Eye (tissue), 1 donor: ENCODE data around the gene CFD.
"Not testable (repeated sequence)": the region's sequence is repeated elsewhere in the genome, so short reads cannot be mapped to it uniquely, and the experiment has no call there.

Source experiments
- DNase-seq: peaks from one replicate; pipeline ENCODE4 v3.0.0-alpha.2; 2015

Gene CFD

GRCh38 chr19:873084-873483 is 13.6 kb downstream of the CFD start:
- DNase-seq, result no peak

- no peak for DNase-seq
These were observed 14.1 kb downstream of the CFD start for GRCh38 chr19:873561-874041.

GRCh38 chr19:875265-875879 is 15.9 kb downstream of the CFD start:
- no peak for DNase-seq

- DNase-seq, result no peak
These were observed 16.6 kb downstream of the CFD start for GRCh38 chr19:876089-876488.

GRCh38 chr19:876780-877314 is 17.4 kb downstream of the CFD start:
- DNase-seq, result no peak

- not testable (repeated sequence) for DNase-seq
These were observed 18.7 kb downstream of the CFD start for GRCh38 chr19:877992-878660.

GRCh38 chr19:878751-879561 is 19.5 kb downstream of the CFD start:
- not testable (repeated sequence) for DNase-seq

GRCh38 chr19:879711-880438 is 20.4 kb downstream of the CFD start:
- DNase-seq, result no peak

- DNase-seq, result no peak
These were observed 22.1 kb downstream of the CFD start for GRCh38 chr19:881385-882071.

GRCh38 chr19:882871-883497 is 23.5 kb downstream of the CFD start:
- no peak for DNase-seq

GRCh38 chr19:883661-884211 is 24.3 kb downstream of the CFD start:
- no peak for DNase-seq

GRCh38 chr19:884420-885211 is 25.2 kb downstream of the CFD start:
- no peak for DNase-seq

- no peak for DNase-seq
These were observed 26.2 kb downstream of the CFD start for GRCh38 chr19:885536-886224.

GRCh38 chr19:887072-887471 is 27.6 kb downstream of the CFD start:
- DNase-seq, result no peak

GRCh38 chr19:887599-887998 is 28.1 kb downstream of the CFD start:
- DNase-seq, result no peak

- DNase-seq, result no peak
These were observed 29.3 kb downstream of the CFD start for GRCh38 chr19:888581-889385.

GRCh38 chr19:889662-890295 is 30.3 kb downstream of the CFD start:
- DNase-seq, result no peak

GRCh38 chr19:890831-891230 is 31.4 kb downstream of the CFD start:
- no peak for DNase-seq
